H1 (cell line): ENCODE results near the gene VTN. TPM values are rescaled to one million over a fixed set of nuclear protein-coding genes. Genes with fewer than 3 reads are reported as not detected.
A peak's percentile ranks its signal among the peaks of the same experiment; 100 is the strongest.

Source experiments
- BCL11A ChIP-seq, 2 experiments: IDR thresholded peaks; one replicate each; pipeline ENCODE4 v1.6.1; 2011; ENCODE audit warnings: low read depth in 2 of 2, low read length in 2 of 2, mild to moderate bottlenecking in 2 of 2
- CHD1 ChIP-seq: IDR thresholded peaks from 2 replicates; pipeline ENCODE4 v1.6.1; 2012; ENCODE audit warnings: low read depth, low read length, improper control_type of control experiment
- CTBP2 ChIP-seq: IDR thresholded peaks from 2 replicates; pipeline ENCODE4 v1.7.0; 2011; ENCODE audit warnings: borderline replicate concordance, mild to moderate bottlenecking, moderate library complexity, mixed read lengths, low read length; ENCODE audit not compliant: insufficient read depth, insufficient read length
- EP300 ChIP-seq, 2 experiments: IDR thresholded peaks; 1 replicate in 1 of 2; 2 replicates in 1 of 2; pipeline ENCODE4 v1.6.1; 2011 to 2012; ENCODE audit warnings: low read depth in 2 of 2, low read length in 2 of 2, mild to moderate bottlenecking in 2 of 2, borderline replicate concordance in 1 of 2, inconsistent platforms in 1 of 2, moderate library complexity in 1 of 2
- GTF2F1 ChIP-seq: IDR thresholded peaks from 2 replicates; pipeline ENCODE4 v1.6.1; 2012; ENCODE audit warnings: low read depth, low read length, improper control_type of control experiment, borderline replicate concordance
- JUN ChIP-seq: IDR thresholded peaks from 2 replicates; pipeline ENCODE4 v1.6.1; 2011; ENCODE audit warnings: low read depth, mild to moderate bottlenecking, improper control_type of control experiment, low read length
- MAFK ChIP-seq: IDR thresholded peaks from 2 replicates; pipeline ENCODE4 v1.6.1; 2012; ENCODE audit warnings: low read depth, mild to moderate bottlenecking, improper control_type of control experiment, low read length
- NRF1 ChIP-seq: IDR thresholded peaks from 2 replicates; pipeline ENCODE4 v1.6.1; 2011; ENCODE audit warnings: mild to moderate bottlenecking, low read depth, low read length, improper control_type of control experiment
- POU5F1 ChIP-seq: IDR thresholded peaks from 2 replicates; pipeline ENCODE4 v1.6.1; 2011; ENCODE audit warnings: low read depth, mild to moderate bottlenecking, low read length, moderate library complexity
- SIN3A ChIP-seq, 2 experiments: IDR thresholded peaks in 1 of 2; conservative IDR thresholded peaks in 1 of 2; 2 replicates each; pipeline ENCODE4 v1.6.1; 2011 to 2012; ENCODE audit warnings: low read length in 2 of 2, improper control_type of control experiment in 1 of 2, low read depth in 1 of 2, mild to moderate bottlenecking in 1 of 2
- SRF ChIP-seq: IDR thresholded peaks from 2 replicates; pipeline ENCODE4 v1.6.1; 2011; ENCODE audit warnings: mild to moderate bottlenecking, low read depth, low read length, moderate library complexity
- polyA plus RNA-seq, 7 experiments: library from polyadenylated mRNA; depleted of rRNA in 3 of 7; stranded (reverse) in 5 of 7; unstranded in 2 of 7; fragments of >200 nt in 5 of 7; fragments of 200-250 nt in 2 of 7; gene quantifications; 1 replicate in 5 of 7; 2 replicates in 1 of 7; 4 replicates in 1 of 7; pipeline versions ENCODE4 v1.2.1 to v1.2.3, GENCODE V29; 2011 to 2013; ENCODE audit warnings: missing spikeins in 2 of 7, mixed read lengths in 2 of 7
- total RNA-seq: library from RNA; stranded (reverse); fragmentation: NEBNext Ultra II Directional; extraction: Animal tissue kit (Norgen Biotek cat#: 25700); gene quantifications from 2 replicates; pipeline ENCODE4 v1.2.1, GENCODE V29; 2021
- TF ChIP-seq, protein P1 (sequence below): fragments of 300-600 bp; sonication (generic); IDR thresholded peaks from 2 replicates; pipeline ENCODE4 v1.7.1; 2012; ENCODE audit warnings: low read length, moderate library complexity, mild to moderate bottlenecking, inconsistent platforms; ENCODE audit not compliant: insufficient replicate concordance

The VTN gene
- total and polyA plus RNA-seq, 2 of the 8 experiments (the other 6 are each of a cell fraction or from before 2014, with no cell fraction given) = 0.18 TPM; not detected in 1

DNA sequence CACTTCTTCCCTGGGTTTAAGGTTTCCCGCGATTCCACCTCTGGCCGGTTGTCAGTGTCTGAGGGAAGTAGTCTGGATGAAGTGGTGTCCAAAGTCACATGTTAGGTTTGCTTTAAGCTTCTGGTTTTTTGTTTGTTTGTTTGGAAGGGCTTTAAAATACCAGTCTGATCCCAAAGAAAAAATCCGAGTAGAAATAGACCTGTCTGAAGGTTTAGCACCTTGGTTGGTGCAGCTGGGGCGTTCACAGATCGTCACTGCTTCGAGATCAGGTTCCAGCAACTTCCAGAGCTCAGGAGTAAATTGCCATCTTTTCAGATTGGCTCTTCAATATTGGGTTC, 50.5 kb downstream of the VTN start (continued):
- TF ChIP-seq, protein P1, sequence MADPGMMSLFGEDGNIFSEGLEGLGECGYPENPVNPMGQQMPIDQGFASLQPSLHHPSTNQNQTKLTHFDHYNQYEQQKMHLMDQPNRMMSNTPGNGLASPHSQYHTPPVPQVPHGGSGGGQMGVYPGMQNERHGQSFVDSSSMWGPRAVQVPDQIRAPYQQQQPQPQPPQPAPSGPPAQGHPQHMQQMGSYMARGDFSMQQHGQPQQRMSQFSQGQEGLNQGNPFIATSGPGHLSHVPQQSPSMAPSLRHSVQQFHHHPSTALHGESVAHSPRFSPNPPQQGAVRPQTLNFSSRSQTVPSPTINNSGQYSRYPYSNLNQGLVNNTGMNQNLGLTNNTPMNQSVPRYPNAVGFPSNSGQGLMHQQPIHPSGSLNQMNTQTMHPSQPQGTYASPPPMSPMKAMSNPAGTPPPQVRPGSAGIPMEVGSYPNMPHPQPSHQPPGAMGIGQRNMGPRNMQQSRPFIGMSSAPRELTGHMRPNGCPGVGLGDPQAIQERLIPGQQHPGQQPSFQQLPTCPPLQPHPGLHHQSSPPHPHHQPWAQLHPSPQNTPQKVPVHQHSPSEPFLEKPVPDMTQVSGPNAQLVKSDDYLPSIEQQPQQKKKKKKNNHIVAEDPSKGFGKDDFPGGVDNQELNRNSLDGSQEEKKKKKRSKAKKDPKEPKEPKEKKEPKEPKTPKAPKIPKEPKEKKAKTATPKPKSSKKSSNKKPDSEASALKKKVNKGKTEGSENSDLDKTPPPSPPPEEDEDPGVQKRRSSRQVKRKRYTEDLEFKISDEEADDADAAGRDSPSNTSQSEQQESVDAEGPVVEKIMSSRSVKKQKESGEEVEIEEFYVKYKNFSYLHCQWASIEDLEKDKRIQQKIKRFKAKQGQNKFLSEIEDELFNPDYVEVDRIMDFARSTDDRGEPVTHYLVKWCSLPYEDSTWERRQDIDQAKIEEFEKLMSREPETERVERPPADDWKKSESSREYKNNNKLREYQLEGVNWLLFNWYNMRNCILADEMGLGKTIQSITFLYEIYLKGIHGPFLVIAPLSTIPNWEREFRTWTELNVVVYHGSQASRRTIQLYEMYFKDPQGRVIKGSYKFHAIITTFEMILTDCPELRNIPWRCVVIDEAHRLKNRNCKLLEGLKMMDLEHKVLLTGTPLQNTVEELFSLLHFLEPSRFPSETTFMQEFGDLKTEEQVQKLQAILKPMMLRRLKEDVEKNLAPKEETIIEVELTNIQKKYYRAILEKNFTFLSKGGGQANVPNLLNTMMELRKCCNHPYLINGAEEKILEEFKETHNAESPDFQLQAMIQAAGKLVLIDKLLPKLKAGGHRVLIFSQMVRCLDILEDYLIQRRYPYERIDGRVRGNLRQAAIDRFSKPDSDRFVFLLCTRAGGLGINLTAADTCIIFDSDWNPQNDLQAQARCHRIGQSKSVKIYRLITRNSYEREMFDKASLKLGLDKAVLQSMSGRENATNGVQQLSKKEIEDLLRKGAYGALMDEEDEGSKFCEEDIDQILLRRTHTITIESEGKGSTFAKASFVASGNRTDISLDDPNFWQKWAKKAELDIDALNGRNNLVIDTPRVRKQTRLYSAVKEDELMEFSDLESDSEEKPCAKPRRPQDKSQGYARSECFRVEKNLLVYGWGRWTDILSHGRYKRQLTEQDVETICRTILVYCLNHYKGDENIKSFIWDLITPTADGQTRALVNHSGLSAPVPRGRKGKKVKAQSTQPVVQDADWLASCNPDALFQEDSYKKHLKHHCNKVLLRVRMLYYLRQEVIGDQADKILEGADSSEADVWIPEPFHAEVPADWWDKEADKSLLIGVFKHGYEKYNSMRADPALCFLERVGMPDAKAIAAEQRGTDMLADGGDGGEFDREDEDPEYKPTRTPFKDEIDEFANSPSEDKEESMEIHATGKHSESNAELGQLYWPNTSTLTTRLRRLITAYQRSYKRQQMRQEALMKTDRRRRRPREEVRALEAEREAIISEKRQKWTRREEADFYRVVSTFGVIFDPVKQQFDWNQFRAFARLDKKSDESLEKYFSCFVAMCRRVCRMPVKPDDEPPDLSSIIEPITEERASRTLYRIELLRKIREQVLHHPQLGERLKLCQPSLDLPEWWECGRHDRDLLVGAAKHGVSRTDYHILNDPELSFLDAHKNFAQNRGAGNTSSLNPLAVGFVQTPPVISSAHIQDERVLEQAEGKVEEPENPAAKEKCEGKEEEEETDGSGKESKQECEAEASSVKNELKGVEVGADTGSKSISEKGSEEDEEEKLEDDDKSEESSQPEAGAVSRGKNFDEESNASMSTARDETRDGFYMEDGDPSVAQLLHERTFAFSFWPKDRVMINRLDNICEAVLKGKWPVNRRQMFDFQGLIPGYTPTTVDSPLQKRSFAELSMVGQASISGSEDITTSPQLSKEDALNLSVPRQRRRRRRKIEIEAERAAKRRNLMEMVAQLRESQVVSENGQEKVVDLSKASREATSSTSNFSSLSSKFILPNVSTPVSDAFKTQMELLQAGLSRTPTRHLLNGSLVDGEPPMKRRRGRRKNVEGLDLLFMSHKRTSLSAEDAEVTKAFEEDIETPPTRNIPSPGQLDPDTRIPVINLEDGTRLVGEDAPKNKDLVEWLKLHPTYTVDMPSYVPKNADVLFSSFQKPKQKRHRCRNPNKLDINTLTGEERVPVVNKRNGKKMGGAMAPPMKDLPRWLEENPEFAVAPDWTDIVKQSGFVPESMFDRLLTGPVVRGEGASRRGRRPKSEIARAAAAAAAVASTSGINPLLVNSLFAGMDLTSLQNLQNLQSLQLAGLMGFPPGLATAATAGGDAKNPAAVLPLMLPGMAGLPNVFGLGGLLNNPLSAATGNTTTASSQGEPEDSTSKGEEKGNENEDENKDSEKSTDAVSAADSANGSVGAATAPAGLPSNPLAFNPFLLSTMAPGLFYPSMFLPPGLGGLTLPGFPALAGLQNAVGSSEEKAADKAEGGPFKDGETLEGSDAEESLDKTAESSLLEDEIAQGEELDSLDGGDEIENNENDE = no peak
- TF ChIP-seq SIN3A (conservative IDR thresholded peaks at IDR 0.05 in 1 of 2, IDR thresholded peaks at IDR 0.05 in 1 of 2; ENCODE audit: low read depth in 1 of 2, low read length in 2 of 2) (0 out of 4 replicates have a peak, but pooled peaks of 1 of the 2 experiments have one; percentile 1), GTF2F1 (no peak), SRF (no peak), POU5F1 (no peak), NRF1 (no peak), EP300 (IDR thresholded peaks at IDR 0.05; ENCODE audit: borderline replicate concordance in 1 of 2, low read depth in 2 of 2, low read length in 2 of 2) (no peak), CTBP2 (no peak), JUN (no peak), CHD1 (no peak), BCL11A (IDR thresholded peaks at IDR 0.05; ENCODE audit: low read depth in 2 of 2, low read length in 2 of 2) (no peak), MAFK (no peak)
